ENCODE data around the gene ITLN2.

DNA sequence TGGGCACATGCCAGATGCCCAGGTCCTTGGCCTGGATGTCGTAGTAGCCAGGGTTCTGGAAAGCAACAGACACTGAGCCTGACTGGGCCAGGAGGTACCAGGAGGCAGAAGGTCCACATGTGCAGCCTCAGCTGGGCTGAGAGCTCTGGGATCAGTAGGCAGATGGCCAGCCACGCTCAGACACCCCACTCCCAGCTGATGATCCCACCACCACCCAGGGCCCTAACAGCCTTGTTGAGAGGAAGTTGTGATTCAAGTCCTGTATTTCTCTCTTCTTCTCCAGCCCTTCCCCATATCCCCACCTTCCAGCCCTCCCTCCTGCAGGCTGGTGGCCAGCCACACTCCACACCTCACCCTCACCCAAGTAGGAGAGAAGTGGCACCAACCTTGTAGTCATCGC is 4.0 kb downstream of the ITLN2 start:
- no peak for TF ChIP-seq POLR2A (IDR thresholded peaks at IDR 0.05; ENCODE audit: low read depth, low read length)
- TF ChIP-seq, protein P1, sequence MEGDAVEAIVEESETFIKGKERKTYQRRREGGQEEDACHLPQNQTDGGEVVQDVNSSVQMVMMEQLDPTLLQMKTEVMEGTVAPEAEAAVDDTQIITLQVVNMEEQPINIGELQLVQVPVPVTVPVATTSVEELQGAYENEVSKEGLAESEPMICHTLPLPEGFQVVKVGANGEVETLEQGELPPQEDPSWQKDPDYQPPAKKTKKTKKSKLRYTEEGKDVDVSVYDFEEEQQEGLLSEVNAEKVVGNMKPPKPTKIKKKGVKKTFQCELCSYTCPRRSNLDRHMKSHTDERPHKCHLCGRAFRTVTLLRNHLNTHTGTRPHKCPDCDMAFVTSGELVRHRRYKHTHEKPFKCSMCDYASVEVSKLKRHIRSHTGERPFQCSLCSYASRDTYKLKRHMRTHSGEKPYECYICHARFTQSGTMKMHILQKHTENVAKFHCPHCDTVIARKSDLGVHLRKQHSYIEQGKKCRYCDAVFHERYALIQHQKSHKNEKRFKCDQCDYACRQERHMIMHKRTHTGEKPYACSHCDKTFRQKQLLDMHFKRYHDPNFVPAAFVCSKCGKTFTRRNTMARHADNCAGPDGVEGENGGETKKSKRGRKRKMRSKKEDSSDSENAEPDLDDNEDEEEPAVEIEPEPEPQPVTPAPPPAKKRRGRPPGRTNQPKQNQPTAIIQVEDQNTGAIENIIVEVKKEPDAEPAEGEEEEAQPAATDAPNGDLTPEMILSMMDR (IDR thresholded peaks at IDR 0.05 in 2 of 3, conservative IDR thresholded peaks at IDR 0.05 in 1 of 3; ENCODE audit: control insufficient read depth in 2 of 3, extremely low read depth in 1 of 3, insufficient read depth in 1 of 3, low read depth in 3 of 3, low read length in 3 of 3): no peak
- TF ChIP-seq STAT1 (conservative IDR thresholded peaks at IDR 0.05): no peak
